GM11168 (cell line): ENCODE results near the gene LASP1NB.
"Not testable (repeated sequence)": the region's sequence is repeated elsewhere in the genome, so short reads cannot be mapped to it uniquely, and the experiment has no call there.

ENCODE experiments used
- in situ Hi-C: fragments of 300-500 bp; cut with MboI; formaldehyde crosslinking; loops from one replicate; pipeline ENCODE4 v1.12.0; 2022; ENCODE audit warnings: low sequenced_read_pairs; ENCODE audit not compliant: unreplicated experiment

The LASP1NB gene

GRCh38 chr17:38915639-38915995 is 9.8 kb upstream of the LASP1NB start:
- in situ Hi-C loops = no loop called here

GRCh38 chr17:38916771-38917170 is 8.6 kb upstream of the LASP1NB start:
- in situ Hi-C loops = no loop called here

GRCh38 chr17:38917259-38917658 is 8.2 kb upstream of the LASP1NB start:
- in situ Hi-C loops = no loop called here

- in situ Hi-C loops = no loop called here
Observed at GRCh38 chr17:38918129-38918913, 7.1 kb upstream of the LASP1NB start.

- in situ Hi-C loops = no loop called here
Observed at GRCh38 chr17:38918916-38919315, 6.5 kb upstream of the LASP1NB start.

- in situ Hi-C loops = no loop called here
Observed at GRCh38 chr17:38919316-38920078, 5.9 kb upstream of the LASP1NB start.

GRCh38 chr17:38920374-38921291 is 4.8 kb upstream of the LASP1NB start:
- in situ Hi-C loops = no loop called here

GRCh38 chr17:38921756-38922411 is 3.5 kb upstream of the LASP1NB start:
- in situ Hi-C loops = no loop called here

GRCh38 chr17:38922538-38923297 is 2.7 kb upstream of the LASP1NB start:
- in situ Hi-C loops = no loop called here

GRCh38 chr17:38926293-38927070 is 1.1 kb downstream of the LASP1NB start:
- in situ Hi-C loops = no loop called here

GRCh38 chr17:38930782-38931181 is 5.4 kb downstream of the LASP1NB start:
- in situ Hi-C loops = not testable (repeated sequence)

- in situ Hi-C loops = not testable (repeated sequence)
Observed at GRCh38 chr17:38933962-38934361, 8.5 kb downstream of the LASP1NB start.

GRCh38 chr17:38939987-38940386 is 14.6 kb downstream of the LASP1NB start:
- in situ Hi-C loops = no loop called here

GRCh38 chr17:38940404-38940803 is 15.0 kb downstream of the LASP1NB start:
- in situ Hi-C loops = no loop called here

GRCh38 chr17:38942696-38943334 is 17.4 kb downstream of the LASP1NB start:
- in situ Hi-C loops = no loop called here

GRCh38 chr17:38943607-38944006 is 18.2 kb downstream of the LASP1NB start:
- in situ Hi-C loops = no loop called here

- in situ Hi-C loops = no loop called here
Observed at GRCh38 chr17:38947189-38947588, 21.8 kb downstream of the LASP1NB start.

- in situ Hi-C loops = not testable (repeated sequence)
Observed at GRCh38 chr17:38953800-38954199, 28.4 kb downstream of the LASP1NB start.
